ENCODE results near the gene ALKBH3. TPM values are rescaled to one million over a fixed set of nuclear protein-coding genes. Genes with fewer than 3 reads are reported as not detected.

Gene ALKBH3
- total and polyA plus RNA-seq, 2 donors (not counting 3 experiments of a cell fraction or from before 2014, with no cell fraction given), result 28.0 to 34.7 TPM

DNA sequence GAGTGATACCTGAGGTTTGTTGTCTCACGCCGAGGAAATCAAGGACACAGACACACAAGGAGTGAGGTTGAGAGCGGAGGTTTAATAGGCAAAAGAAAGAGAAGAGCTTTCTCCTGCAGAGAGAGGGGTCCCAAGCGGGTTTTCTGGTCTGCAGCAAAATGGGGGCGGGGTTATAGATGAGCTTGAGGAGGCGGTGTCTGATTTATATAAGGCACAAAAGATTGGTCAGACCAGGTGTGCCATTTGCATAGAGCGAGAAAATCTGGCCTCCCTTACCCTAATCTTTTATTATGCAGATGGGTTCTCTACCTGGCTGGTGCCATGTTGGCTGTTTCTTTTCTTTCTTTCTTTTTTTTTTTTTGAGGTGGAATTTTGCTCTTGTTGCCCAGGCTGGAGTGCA is 73.6 kb downstream of the ALKBH3 start:
- H3K79me2 ChIP-seq (ENCODE audit: control insufficient read depth, insufficient read depth, low read length), result no peaks in the 10 kb centered on the region
- no peak overlapping the region for H3K27ac ChIP-seq (ENCODE audit: insufficient read depth, low read depth, low read length)
- dilution Hi-C loops (cut with MboI; ENCODE audit: extremely low pct_ligation_motif_present, low sequenced_read_pairs) (no loop called here), intact Hi-C loops (cut with micrococcal nuclease) (no loop called here)
- FAIRE-seq (no peak), DNase-seq (ENCODE audit: low read depth, low spot score) (no peak)
- ChIA-PET CTCF (interaction anchor here (1.1 to 2.9 kb wide), 2 partner anchors 9 to 101 kb away, joined by 3 to 11 read pairs; no protein-coding TSS in a partner anchor), POLR2A (no interaction called here)
- no peak overlapping the region for H3K9ac ChIP-seq (replicated peaks; ENCODE audit: extremely low read depth, insufficient read depth, low read length)
- no peaks in the 10 kb centered on the region for H3K9me1 ChIP-seq (replicated peaks; ENCODE audit: control insufficient read depth, extremely low read depth, insufficient read depth, low read length)
- no TSS peak for BruUV-seq (replicated peaks)
- H3K4me2 ChIP-seq (ENCODE audit: insufficient read depth, low read length), result no peak overlapping the region
- no peaks in the 10 kb centered on the region for H3K4me1 ChIP-seq (ENCODE audit: control insufficient read depth, extremely low read depth, insufficient read depth, low read length)
- no peaks in the 10 kb centered on the region for H4K20me1 ChIP-seq (replicated peaks; ENCODE audit: control insufficient read depth, extremely low read depth, insufficient read depth, low read length)
- no peak overlapping the region for H2AFZ ChIP-seq (ENCODE audit: low read depth, low read length)
- H3K27me3 ChIP-seq (ENCODE audit: control insufficient read depth in 2 of 2, insufficient read depth in 2 of 2, low read length in 2 of 2), result peaks cover 6 to 14% of the 10 kb centered on the region in 2 experiments
- no peaks in the 10 kb centered on the region for H3K9me3 ChIP-seq (replicated peaks; ENCODE audit: control insufficient read depth, insufficient read depth, low read length)
- TF ChIP-seq GATA2 (IDR thresholded peaks at IDR 0.05; ENCODE audit: insufficient read depth, insufficient read length, low read depth, low read length) (no peak), MYC (IDR thresholded peaks at IDR 0.05; ENCODE audit: low read depth, low read length) (no peak), CTCF (IDR thresholded peaks at IDR 0.05; ENCODE audit: extremely low read depth in 1 of 2, insufficient read depth in 1 of 2, low read depth in 1 of 2, low read length in 2 of 2) (no peak), EZH2 (IDR thresholded peaks at IDR 0.05; ENCODE audit: borderline replicate concordance, low read depth, low read length, severe bottlenecking) (no peak)
- no peak overlapping the region for H3K4me3 ChIP-seq (replicated peaks in 1 of 3; ENCODE audit: insufficient read depth in 1 of 3, low read depth in 1 of 3, low read length in 3 of 3)
- H3K36me3 ChIP-seq (ENCODE audit: control insufficient read depth in 2 of 2, extremely low read depth in 1 of 2, insufficient read depth in 2 of 2, low read length in 2 of 2), result no peaks in the 10 kb centered on the region

DNA sequence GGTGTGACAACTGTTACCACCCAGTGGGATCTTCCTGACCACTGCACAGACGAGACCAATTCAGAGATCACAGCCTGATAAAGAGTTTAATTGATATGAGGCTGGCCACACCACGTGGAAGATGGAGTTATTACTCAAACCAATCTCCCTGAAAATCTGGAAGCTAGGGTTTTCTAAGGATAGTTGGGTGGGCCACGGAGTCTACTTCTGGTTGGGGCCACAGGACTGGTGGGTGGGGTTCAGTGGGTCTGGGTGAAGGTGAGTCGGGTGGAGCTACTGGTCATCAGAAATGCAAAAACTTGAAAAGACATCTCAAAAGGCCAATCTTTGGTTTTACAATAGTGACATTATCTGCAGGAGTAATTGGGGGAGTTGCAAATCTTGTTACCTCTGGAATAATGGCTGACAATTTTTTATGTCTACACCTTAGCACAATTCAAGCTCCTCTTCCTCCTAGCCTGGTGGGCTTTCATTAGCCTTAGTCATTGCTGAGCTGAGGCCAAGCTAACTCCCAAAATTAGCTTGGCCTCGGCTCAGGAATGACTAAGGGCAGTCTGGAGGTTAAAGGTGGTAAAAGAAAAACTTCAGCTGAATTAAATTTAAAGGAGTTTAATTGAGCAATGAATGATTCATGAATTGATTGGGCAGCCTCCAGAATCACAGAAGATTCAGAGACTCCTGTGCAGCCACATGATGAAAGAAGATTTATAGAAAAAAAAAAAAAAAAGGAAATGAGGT is 74.9 kb downstream of the ALKBH3 start:
- dilution Hi-C loops (cut with MboI; ENCODE audit: extremely low pct_ligation_motif_present, low sequenced_read_pairs) (no loop called here), intact Hi-C loops (cut with micrococcal nuclease) (no loop called here)
- H3K36me3 ChIP-seq (ENCODE audit: control insufficient read depth in 2 of 2, extremely low read depth in 1 of 2, insufficient read depth in 2 of 2, low read length in 2 of 2), result no peaks in the 10 kb centered on the region
- H3K9me1 ChIP-seq (replicated peaks; ENCODE audit: control insufficient read depth, extremely low read depth, insufficient read depth, low read length), result no peaks in the 10 kb centered on the region
- H3K79me2 ChIP-seq (ENCODE audit: control insufficient read depth, insufficient read depth, low read length), result no peaks in the 10 kb centered on the region
- TF ChIP-seq MYC (IDR thresholded peaks at IDR 0.05; ENCODE audit: low read depth, low read length) (no peak), MAX (IDR thresholded peaks at IDR 0.05; ENCODE audit: insufficient read depth, insufficient read length) (no peak), FOS (IDR thresholded peaks at IDR 0.05; ENCODE audit: borderline replicate concordance, insufficient read depth, low read length) (no peak), JUN (IDR thresholded peaks at IDR 0.05; ENCODE audit: borderline replicate concordance, insufficient read depth, insufficient read length, low read depth) (no peak)
- no peaks in the 10 kb centered on the region for H3K4me1 ChIP-seq (ENCODE audit: control insufficient read depth, extremely low read depth, insufficient read depth, low read length)
- POLR2A ChIA-PET, result no interaction called here
- FAIRE-seq, result no peak
- H3K4me3 ChIP-seq (replicated peaks in 1 of 3; ENCODE audit: insufficient read depth in 1 of 3, low read depth in 1 of 3, low read length in 3 of 3), result no peak overlapping the region
- no peak overlapping the region for H3K4me2 ChIP-seq (ENCODE audit: insufficient read depth, low read length)
- no peak overlapping the region for H3K9ac ChIP-seq (replicated peaks; ENCODE audit: extremely low read depth, insufficient read depth, low read length)
- no peaks in the 10 kb centered on the region for H4K20me1 ChIP-seq (replicated peaks; ENCODE audit: control insufficient read depth, extremely low read depth, insufficient read depth, low read length)
- no peak overlapping the region for H3K27ac ChIP-seq (ENCODE audit: insufficient read depth, low read depth, low read length)
- no peak for DNase-seq (ENCODE audit: low read depth, low spot score)
- H2AFZ ChIP-seq (ENCODE audit: low read depth, low read length), result no peak overlapping the region
- CTCF ChIA-PET, result interaction anchor here (1.1 to 2.9 kb wide), 4 partner anchors 10 to 100 kb away, joined by 3 to 11 read pairs (median 4); no protein-coding TSS in a partner anchor
- H3K9me3 ChIP-seq (replicated peaks; ENCODE audit: control insufficient read depth, insufficient read depth, low read length), result no peaks in the 10 kb centered on the region
- BruUV-seq (replicated peaks), result no TSS peak
- peaks cover 6 to 7% of the 10 kb centered on the region in 2 experiments for H3K27me3 ChIP-seq (ENCODE audit: control insufficient read depth in 2 of 2, insufficient read depth in 2 of 2, low read length in 2 of 2)

All from endothelial cell of umbilical vein (primary cell).